GM19463 (cell line): Measurements from ENCODE around the gene GZF1.
"Not testable (repeated sequence)": the region's sequence is repeated elsewhere in the genome, so short reads cannot be mapped to it uniquely, and the experiment has no call there.

Source experiments
- ATAC-seq: cut with Tn5 transposase; IDR thresholded peaks from one replicate; pipeline ENCODE4 v1.9.1; 2021; ENCODE audit warnings: mild to moderate bottlenecking, moderate library complexity; ENCODE audit not compliant: unreplicated experiment

GZF1 gene

GRCh38 chr20:23344336-23344735, 17.6 kb upstream of the GZF1 start:
- ATAC-seq = no peak

GRCh38 chr20:23346002-23346401, 16.0 kb upstream of the GZF1 start:
- ATAC-seq = no peak

- ATAC-seq = no peak
These were observed 14.2 kb upstream of the GZF1 start for GRCh38 chr20:23347791-23348190.

- not testable (repeated sequence) for ATAC-seq
These were observed 13.5 kb upstream of the GZF1 start for GRCh38 chr20:23348510-23348909.

- peak; percentile 45 for ATAC-seq
These were observed 12.4 kb upstream of the GZF1 start for GRCh38 chr20:23349338-23350195.

- peak; percentile 82 for ATAC-seq
These were observed 11.6 kb upstream of the GZF1 start, which contains the start of gene NXT1 for GRCh38 chr20:23350196-23350903. NXT1 (plus strand) TSS chr20:23350791; CDS start chr20:23354042, 3,251 bp downstream.

GRCh38 chr20:23350904-23351838, 10.8 kb upstream of the GZF1 start:
- ATAC-seq = peak; percentile 16

GRCh38 chr20:23356203-23356602, 5.8 kb upstream of the GZF1 start:
- no peak for ATAC-seq

- ATAC-seq = peak; percentile 73
These were observed 4.0 kb upstream of the GZF1 start for GRCh38 chr20:23357767-23358562.

- no peak for ATAC-seq
These were observed 3.4 kb upstream of the GZF1 start for GRCh38 chr20:23358563-23358906.

GRCh38 chr20:23358923-23359593, 2.9 kb upstream of the GZF1 start:
- ATAC-seq = no peak

- no peak for ATAC-seq
These were observed 1.5 kb upstream of the GZF1 start for GRCh38 chr20:23360531-23360930.

- ATAC-seq = no peak
These were observed 885 bp upstream of the GZF1 start for GRCh38 chr20:23361119-23361475.

- ATAC-seq = peak; percentile 13
These were observed 642 bp downstream of the GZF1 start for GRCh38 chr20:23362392-23363256.

- ATAC-seq = no peak
These were observed 1.3 kb downstream of the GZF1 start for GRCh38 chr20:23363257-23363649.

- ATAC-seq = no peak
These were observed 3.6 kb downstream of the GZF1 start for GRCh38 chr20:23365390-23366165.

GRCh38 chr20:23366384-23366783, 4.4 kb downstream of the GZF1 start:
- ATAC-seq = no peak

- ATAC-seq = no peak
These were observed 5.8 kb downstream of the GZF1 start for GRCh38 chr20:23367770-23368169.
